Memory B cell (primary cell): ENCODE measurements around the gene OR51B5.
"Not testable (repeated sequence)": the region's sequence is repeated elsewhere in the genome, so short reads cannot be mapped to it uniquely, and the experiment has no call there.

Source experiments
- ATAC-seq: fragments of 150-1000 bp; cut with Tn5 transposase; 2 replicates; pipeline ENCODE4 v1.10.0; 2021; ENCODE audit warnings: low read depth, mild to moderate bottlenecking, moderate library complexity
- DNase-seq, 2 donors: peaks; one replicate each; pipeline ENCODE4 v3.0.0; 2022; ENCODE audit warnings: low spot score in 2 of 2
- H3K27ac Mint-ChIP-seq: one replicate; pipeline ENCODE4 v1.8.0; 2022; ENCODE audit warnings: mild to moderate bottlenecking, moderate library complexity, mixed read lengths
- H3K27me3 Mint-ChIP-seq: one replicate; pipeline ENCODE4 v1.8.0; 2022; ENCODE audit warnings: mixed read lengths
- H3K36me3 Mint-ChIP-seq: one replicate; pipeline ENCODE4 v1.8.0; 2022; ENCODE audit warnings: mild to moderate bottlenecking, mixed read lengths
- H3K4me1 Mint-ChIP-seq: one replicate; pipeline ENCODE4 v1.8.0; 2022; ENCODE audit warnings: mixed read lengths
- H3K4me3 Mint-ChIP-seq: one replicate; pipeline ENCODE4 v1.8.0; 2022; ENCODE audit warnings: mild to moderate bottlenecking, moderate library complexity, mixed read lengths
- H3K9me3 Mint-ChIP-seq: one replicate; pipeline ENCODE4 v1.8.0; 2022; ENCODE audit warnings: mixed read lengths

OR51B5 gene

DNA sequence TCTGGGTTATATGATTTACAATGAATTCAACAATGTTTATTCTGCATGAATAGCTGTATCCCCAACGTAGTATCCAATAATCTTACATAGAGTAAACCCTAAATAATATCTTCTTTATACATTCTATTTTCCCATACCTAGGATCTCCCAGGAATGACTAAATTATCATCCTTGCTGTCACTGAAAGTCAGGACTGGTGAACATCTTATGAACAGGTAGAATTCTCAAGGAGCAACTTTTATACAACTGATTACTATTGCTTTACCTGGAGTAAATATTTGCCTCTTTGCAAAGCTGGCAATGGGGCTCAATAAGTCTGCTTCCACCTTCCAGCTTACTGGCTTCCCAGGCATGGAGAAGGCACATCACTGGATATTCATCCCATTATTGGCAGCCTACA, 7.9 kb upstream of the OR51B5 start, which contains the start of gene OR51B6:
OR51B6 (plus strand) TSS at position 301 of the 400 bp plus-strand sequence; CDS start at position 301, 0 bp downstream.
- DNase-seq (no peak), ATAC-seq (no peak)
- Mint-ChIP-seq H3K27ac (no peak within 1 kb of the TSS), H3K36me3 (no peaks in the 10 kb centered on the region), H3K9me3 (no peaks in the 10 kb centered on the region), H3K4me1 (no peaks in the 10 kb centered on the region), H3K4me3 (no peak within 1 kb of the TSS), H3K27me3 (peaks cover 10% of the 10 kb centered on the region)

DNA sequence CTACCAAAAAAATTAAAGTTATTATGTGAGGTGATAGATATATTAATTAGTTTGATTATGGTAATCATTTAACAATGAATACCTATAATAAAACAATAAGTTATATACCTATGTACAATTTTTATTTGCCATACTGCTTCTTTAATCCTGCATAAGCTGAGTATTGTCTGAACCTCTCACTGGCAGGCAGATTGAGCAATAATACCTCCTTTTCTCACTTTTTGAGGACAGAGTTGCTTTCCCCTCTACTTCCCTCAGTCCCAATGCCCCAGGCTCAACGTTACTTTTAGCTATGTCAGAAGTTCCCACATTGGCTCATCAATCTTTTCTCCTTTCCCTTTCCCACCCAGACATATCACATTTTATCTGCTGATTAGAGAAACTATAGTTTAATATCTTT, 6.2 kb upstream of the OR51B5 start:
- Mint-ChIP-seq H3K27ac (no peak overlapping the region), H3K4me3 (no peak overlapping the region), H3K27me3 (peaks cover 8% of the 10 kb centered on the region), H3K4me1 (no peaks in the 10 kb centered on the region), H3K36me3 (no peaks in the 10 kb centered on the region), H3K9me3 (no peaks in the 10 kb centered on the region)
- ATAC-seq = no peak
- DNase-seq = no peak

DNA sequence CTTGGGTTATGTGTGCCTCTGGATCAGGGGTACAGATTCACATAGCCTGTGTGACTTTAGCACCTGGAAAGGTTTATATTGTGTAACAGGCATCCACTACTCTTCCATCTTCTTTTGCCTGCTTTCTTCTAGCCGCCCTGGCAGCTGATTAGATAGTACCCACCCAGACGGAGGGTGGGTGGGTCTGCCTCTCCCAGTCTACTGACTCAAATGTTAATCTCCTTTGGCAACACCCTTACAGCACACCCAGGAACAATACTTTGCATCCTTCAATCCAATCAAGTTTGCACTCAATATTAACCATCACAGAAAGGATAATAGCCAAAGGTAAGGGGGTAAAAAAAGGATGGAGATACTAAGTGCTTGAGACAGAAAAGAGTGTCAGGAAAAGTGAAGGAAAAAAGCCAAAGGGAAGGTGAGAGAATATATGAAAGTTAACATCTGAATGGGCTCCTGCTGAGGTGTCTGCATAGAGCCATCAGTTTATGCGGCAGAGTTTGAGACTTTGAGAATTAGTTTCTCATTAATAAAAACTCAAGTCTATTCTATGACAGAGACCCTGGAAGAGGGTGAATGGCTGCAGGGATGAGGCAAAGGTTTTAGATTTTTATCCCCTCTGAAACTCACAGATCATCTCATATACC, 5.3 kb upstream of the OR51B5 start:
- H3K36me3 Mint-ChIP-seq = no peaks in the 10 kb centered on the region
- ATAC-seq = no peak

DNA sequence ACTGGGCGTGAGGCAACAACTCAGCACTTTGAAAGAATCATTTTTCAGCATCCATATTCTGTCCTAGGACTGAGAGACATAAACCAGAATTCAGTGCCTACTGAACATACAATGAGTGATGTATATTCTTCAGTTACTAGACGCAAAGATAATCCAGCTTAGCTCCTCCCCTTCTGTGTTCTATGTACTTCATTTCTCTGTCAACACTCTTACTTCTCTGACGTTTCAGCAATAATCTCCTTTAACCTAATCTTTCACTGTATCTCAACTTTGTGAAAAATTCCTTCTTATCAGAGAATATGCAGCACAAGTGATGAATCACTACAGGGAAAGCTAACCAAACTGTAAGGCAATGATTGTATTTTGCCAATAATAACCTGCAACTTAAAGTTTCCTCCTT, 2.5 kb upstream of the OR51B5 start:
- Mint-ChIP-seq H3K27ac (no peak overlapping the region), H3K4me3 (no peak overlapping the region), H3K27me3 (peaks cover 3% of the 10 kb centered on the region), H3K4me1 (no peaks in the 10 kb centered on the region), H3K36me3 (no peaks in the 10 kb centered on the region), H3K9me3 (no peaks in the 10 kb centered on the region)
- ATAC-seq (no peak), DNase-seq (no peak)

More for the DNA sequence above, 5.3 kb upstream of the OR51B5 start:
- H3K27me3 Mint-ChIP-seq = peaks cover 8% of the 10 kb centered on the region
- H3K4me3 Mint-ChIP-seq = no peak overlapping the region
- no peak overlapping the region for H3K27ac Mint-ChIP-seq
- no peak for DNase-seq
- H3K9me3 Mint-ChIP-seq = no peaks in the 10 kb centered on the region
- no peaks in the 10 kb centered on the region for H3K4me1 Mint-ChIP-seq

DNA sequence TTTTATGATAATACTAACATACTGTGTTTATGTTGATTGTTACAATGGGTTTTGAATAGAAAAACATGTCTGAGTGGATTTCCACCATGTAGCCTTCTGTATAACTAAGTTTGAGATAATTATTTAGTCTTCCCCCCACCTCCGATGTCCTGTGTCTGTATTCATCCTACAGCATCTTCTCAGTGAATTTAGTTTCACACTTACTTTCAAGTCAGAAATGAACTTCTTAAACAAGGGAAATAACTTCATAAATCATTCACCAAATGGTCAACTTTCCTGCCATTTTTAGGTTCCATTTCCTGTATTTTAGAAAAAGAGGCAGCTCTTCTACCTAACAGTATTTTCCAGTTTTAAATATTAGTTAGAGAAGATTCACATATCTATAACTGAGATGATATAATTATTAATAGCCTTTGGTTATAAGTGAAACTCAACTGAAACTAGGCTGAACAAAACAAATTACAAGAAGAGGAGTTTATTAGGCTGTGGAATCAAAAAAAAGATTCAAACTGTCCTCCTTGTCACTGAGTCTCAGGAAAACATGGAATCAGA, 3.5 kb downstream of the OR51B5 start:
- no peak for ATAC-seq
- Mint-ChIP-seq H3K27ac (no peak overlapping the region), H3K4me1 (no peaks in the 10 kb centered on the region), H3K4me3 (no peak overlapping the region), H3K36me3 (no peaks in the 10 kb centered on the region), H3K27me3 (peaks cover 2% of the 10 kb centered on the region), H3K9me3 (no peaks in the 10 kb centered on the region)
- no peak for DNase-seq

DNA sequence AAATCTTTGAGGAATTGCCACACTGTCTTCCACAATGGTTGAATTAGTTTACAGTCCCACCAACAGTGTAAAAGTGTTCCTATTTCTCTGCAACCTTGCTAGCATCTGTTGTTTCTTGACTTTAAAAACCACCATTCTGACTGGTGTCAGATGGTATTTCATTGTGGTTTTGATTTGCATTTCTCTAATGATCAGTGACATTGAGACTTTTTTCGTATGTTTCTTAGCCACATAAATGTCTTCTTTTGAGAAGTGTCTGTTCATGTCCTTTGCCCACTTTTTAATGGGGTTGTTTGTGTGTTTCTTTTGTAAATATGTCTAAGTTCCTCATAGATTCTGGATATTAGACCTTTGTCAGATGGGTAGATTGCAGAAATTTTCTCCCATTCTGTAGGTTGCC, 6.1 kb downstream of the OR51B5 start:
- H3K27ac Mint-ChIP-seq, H3K4me3 Mint-ChIP-seq, H3K36me3 Mint-ChIP-seq, ATAC-seq, H3K4me1 Mint-ChIP-seq, H3K9me3 Mint-ChIP-seq, DNase-seq, H3K27me3 Mint-ChIP-seq: not testable (repeated sequence)

DNA sequence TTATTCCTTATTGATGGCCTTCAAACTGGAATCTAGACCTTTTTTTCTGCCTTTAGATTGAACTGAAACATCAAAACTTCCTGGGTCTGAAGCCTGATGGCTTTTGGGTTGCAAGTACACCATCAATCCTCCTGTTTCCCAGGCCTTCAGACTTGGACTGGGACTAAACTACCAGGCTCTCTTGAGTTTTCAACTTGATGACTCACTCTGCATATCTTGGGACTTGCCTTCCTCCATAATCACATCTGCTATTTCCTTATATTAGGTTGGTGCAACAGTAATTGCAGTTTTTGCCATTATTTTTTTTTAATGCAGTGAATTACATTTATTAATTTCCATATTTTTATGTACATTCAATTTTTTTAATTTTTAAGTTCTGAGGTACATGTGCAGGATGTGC, 7.0 kb downstream of the OR51B5 start:
- Mint-ChIP-seq H3K27me3 (peaks cover 1% of the 10 kb centered on the region), H3K4me1 (no peaks in the 10 kb centered on the region), H3K4me3 (no peak overlapping the region), H3K27ac (no peak overlapping the region), H3K36me3 (no peaks in the 10 kb centered on the region), H3K9me3 (no peaks in the 10 kb centered on the region)
- DNase-seq = no peak
- ATAC-seq = no peak

DNA sequence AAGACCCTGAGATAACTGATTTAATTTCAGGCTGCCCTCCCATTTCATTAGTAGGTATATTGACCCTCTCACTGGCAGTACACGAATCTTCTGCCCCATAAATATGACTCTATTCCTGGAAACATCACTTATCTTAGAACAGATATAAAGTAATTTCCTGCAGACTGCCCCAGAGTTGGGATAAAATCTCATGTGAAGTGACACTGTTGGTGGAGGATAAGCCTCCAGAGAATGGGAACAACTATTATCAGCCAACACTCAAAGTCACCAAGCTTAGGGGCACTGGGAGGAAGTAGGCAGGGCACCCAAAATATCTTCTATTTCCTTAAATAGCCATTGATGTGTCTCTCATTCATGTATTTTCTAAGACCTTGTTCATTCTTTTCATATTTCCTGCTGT, 8.2 kb downstream of the OR51B5 start:
- Mint-ChIP-seq H3K27ac (no peak overlapping the region), H3K4me3 (no peak overlapping the region), H3K9me3 (no peaks in the 10 kb centered on the region), H3K27me3 (peaks cover 1% of the 10 kb centered on the region), H3K4me1 (no peaks in the 10 kb centered on the region), H3K36me3 (no peaks in the 10 kb centered on the region)
- DNase-seq (no peak), ATAC-seq (no peak)

DNA sequence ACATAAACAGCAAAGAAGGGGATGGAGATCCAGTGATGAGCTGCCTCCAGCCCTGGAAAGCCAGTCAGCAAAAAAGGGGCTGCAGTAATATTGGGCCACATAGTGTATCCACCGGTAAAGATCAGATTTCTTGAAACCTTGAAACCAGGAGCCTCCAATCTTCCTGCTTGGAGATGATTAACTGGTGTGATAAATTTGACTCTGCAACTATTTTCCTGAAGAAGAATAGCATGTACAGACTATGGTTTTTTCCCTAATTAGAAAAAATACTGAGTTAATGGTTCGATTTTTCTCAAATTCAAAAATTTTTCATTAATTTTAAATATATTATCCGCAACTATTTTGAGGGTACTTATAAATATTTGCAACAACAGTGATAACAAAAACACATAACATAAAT, 19.1 kb downstream of the OR51B5 start, which contains the start of gene OR51B2:
OR51B2 (minus strand) TSS at position 101 of the 400 bp plus-strand sequence; CDS start at position 101, 0 bp downstream.
- Mint-ChIP-seq H3K27me3 (no peaks in the 10 kb centered on the region), H3K4me3 (no peak within 1 kb of the TSS), H3K4me1 (no peaks in the 10 kb centered on the region), H3K36me3 (no peaks in the 10 kb centered on the region), H3K9me3 (no peaks in the 10 kb centered on the region), H3K27ac (no peak within 1 kb of the TSS)
- no peak for ATAC-seq
- DNase-seq = no peak

DNA sequence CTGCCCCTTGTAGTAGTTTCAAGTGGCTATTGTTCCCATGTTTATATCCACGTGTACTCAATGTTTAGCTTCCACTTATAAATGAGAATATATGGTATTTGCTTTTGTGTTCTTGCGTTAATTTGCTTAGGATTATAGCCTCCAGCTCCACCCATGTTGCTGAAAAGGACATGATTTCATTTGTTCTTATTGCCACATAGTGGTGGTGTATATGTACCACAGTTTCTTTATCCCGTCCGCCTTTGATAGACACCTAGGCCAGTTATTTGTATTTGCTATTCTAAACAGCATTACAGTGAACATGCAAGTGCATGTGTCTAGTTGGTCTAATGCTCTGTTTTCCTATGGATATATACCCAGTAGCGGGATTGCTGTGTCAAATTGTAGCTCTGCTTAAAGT, 26.0 kb downstream of the OR51B5 start:
- peaks cover 2% of the 10 kb centered on the region for H3K9me3 Mint-ChIP-seq
- no peaks in the 10 kb centered on the region for H3K4me1 Mint-ChIP-seq
- no peak for DNase-seq
- no peak for ATAC-seq
- no peaks in the 10 kb centered on the region for H3K27me3 Mint-ChIP-seq
- no peak overlapping the region for H3K27ac Mint-ChIP-seq
- no peaks in the 10 kb centered on the region for H3K36me3 Mint-ChIP-seq
- H3K4me3 Mint-ChIP-seq = no peak overlapping the region

DNA sequence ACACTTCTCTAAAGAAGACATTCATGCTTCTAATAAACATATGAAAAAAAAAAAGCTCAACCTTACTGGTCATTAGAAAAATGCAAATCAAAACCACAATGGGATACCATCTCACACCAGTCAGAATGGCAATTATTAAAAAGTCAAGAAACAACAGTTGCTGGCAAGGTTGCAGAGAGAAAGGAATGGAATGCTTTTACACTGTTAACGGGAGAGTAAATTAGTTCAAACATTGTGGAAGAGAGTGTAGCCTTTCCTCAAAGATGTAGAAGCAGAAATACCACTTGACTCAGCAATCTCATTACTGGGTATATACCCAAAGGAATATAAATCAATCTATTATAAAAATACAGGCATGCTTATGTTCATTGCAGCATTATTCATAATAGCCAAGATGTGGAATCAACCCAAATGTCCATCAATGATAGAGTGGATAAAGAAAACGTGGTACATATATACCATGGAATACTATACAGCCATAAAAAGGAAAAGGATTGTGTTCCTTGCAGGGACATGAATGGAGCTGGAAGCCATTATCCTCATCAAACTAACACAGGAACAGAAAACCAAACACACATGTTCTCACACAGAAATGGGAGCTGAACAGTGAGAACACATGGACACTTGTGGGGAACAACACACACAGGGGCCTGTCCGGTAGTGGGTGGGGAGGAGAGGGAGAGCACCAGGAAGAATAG, 29.8 kb downstream of the OR51B5 start:
- ATAC-seq, H3K27ac Mint-ChIP-seq, H3K36me3 Mint-ChIP-seq, H3K4me3 Mint-ChIP-seq, DNase-seq, H3K27me3 Mint-ChIP-seq, H3K9me3 Mint-ChIP-seq, H3K4me1 Mint-ChIP-seq: not testable (repeated sequence)

DNA sequence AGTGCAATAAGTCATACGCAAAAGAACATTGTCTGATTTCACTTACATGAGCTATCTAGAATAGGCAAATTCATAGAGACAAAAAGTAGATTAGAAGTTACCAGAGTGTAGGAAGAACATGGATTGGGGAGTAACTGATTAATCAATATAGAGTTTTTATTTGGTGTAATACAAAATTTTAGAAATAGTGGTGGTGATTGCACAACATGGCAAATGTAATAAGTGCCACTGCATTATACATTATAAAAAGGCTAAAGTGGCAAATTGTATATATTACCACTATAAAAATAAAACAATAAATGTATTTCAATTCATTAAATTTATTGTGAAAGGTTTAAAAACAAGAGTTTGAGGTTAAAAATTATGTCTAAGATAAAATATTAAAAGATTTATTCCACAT, 32.9 kb downstream of the OR51B5 start:
- Mint-ChIP-seq H3K4me3 (no peak overlapping the region), H3K4me1 (no peaks in the 10 kb centered on the region), H3K9me3 (peaks cover 2% of the 10 kb centered on the region), H3K36me3 (no peaks in the 10 kb centered on the region), H3K27me3 (peaks cover 4% of the 10 kb centered on the region), H3K27ac (no peak overlapping the region)
- no peak for DNase-seq
- ATAC-seq = no peak

DNA sequence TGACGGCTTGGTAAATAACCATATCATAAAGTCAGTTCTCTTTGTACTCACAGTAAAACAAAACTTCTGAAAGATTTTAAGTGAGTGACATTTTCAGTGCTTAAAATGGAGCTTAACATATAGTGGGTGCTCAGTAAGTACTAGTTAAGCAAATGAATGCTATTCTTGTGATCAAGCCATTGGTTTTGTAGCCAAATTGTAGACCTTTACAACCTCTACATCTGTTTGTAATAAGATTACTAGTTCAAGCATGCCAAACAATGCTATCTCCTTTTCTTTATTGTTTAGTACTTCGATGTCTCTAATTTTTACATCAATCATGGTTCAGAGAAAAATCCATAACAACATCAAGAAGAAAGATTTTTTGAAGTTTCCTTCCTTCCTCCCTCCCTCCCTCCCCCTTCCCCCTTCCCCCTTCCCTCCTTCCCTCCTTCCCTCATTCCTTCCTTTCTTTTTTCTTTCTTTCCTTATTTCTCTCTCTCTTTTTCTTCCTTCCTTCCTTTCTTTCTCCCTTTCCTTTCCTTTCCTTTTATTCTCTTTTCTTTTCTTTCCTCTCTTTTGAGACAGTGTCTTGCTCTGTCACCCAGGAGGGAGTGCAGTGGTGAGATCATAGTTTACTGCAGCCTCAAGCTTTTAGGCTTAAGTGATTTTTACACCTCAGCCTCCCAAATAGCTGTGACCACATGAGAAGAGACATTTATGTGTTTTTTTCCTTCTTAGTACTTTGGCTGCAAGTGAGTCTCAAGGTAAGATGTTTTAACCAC, 35.9 kb downstream of the OR51B5 start:
- Mint-ChIP-seq H3K36me3 (no peaks in the 10 kb centered on the region), H3K4me3 (no peak overlapping the region), H3K9me3 (no peaks in the 10 kb centered on the region), H3K27me3 (peaks cover 4% of the 10 kb centered on the region), H3K27ac (no peak overlapping the region), H3K4me1 (no peaks in the 10 kb centered on the region)
- no peak for DNase-seq
- ATAC-seq = no peak

DNA sequence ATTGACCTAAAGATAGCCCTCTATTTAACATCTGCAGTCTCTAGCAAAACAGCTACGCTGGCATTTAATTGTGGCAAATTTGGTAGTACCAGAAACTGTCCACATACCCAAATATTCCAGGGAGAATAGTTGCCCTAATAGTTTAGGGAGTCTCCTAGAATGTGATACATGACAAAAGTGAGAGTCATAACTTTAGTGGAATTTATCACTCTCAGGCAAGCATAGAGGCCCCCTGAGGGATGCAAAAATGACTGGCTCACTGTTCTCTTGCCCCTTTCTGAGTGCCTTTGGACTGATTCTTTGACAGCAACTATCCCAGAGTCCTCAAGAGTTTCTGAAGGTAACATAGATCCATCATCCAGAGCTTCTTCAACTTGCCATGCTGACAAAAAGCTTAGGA, 39.3 kb downstream of the OR51B5 start:
- DNase-seq = no peak
- H3K4me3 Mint-ChIP-seq = no peak overlapping the region

More for the DNA sequence above, 39.3 kb downstream of the OR51B5 start:
- H3K4me1 Mint-ChIP-seq = no peaks in the 10 kb centered on the region
- ATAC-seq = no peak
- H3K27me3 Mint-ChIP-seq = peaks cover 1% of the 10 kb centered on the region
- no peaks in the 10 kb centered on the region for H3K36me3 Mint-ChIP-seq
- H3K27ac Mint-ChIP-seq = no peak overlapping the region
- no peaks in the 10 kb centered on the region for H3K9me3 Mint-ChIP-seq
